MM.1S (cell line): ENCODE measurements around the gene BRD4.

Source experiments
- DNase-seq: peaks from one replicate; pipeline ENCODE4 v3.0.0-alpha.2; 2015
- H2AFZ ChIP-seq: fragments of 300-600 bp; sonication (generic); 2 replicates; pipeline ENCODE4 v1.6.0; 2016; ENCODE audit warnings: antibody characterized with exemption, low read length
- H3F3A ChIP-seq: fragments of 300-600 bp; sonication (generic); 2 replicates; pipeline ENCODE4 v1.6.1; 2016; ENCODE audit warnings: mild to moderate bottlenecking, antibody characterized with exemption, low read length, moderate library complexity, mixed read lengths; ENCODE audit not compliant: insufficient read depth
- H3K27ac ChIP-seq: fragments of 300-600 bp; sonication (generic); 2 replicates; pipeline ENCODE4 v1.5.1; 2016; ENCODE audit warnings: mild to moderate bottlenecking, low read length
- H3K27me3 ChIP-seq: fragments of 300-600 bp; sonication (generic); replicated peaks from 2 replicates; pipeline ENCODE4 v1.6.0; 2016; ENCODE audit warnings: low read length; ENCODE audit not compliant: insufficient read depth
- H3K36me3 ChIP-seq: fragments of 300-600 bp; sonication (generic); replicated peaks from 2 replicates; pipeline ENCODE4 v1.6.1; 2016; ENCODE audit warnings: mild to moderate bottlenecking, low read length, mixed read lengths; ENCODE audit not compliant: insufficient read depth
- H3K4me1 ChIP-seq: fragments of 300-600 bp; sonication (generic); 2 replicates; pipeline ENCODE4 v1.6.1; 2016; ENCODE audit warnings: low read length, mixed read lengths
- H3K4me2 ChIP-seq: fragments of 300-600 bp; sonication (generic); 2 replicates; pipeline ENCODE4 v1.6.0; 2016; ENCODE audit warnings: low read depth, low read length
- H3K4me3 ChIP-seq: fragments of 300-600 bp; sonication (generic); 2 replicates; pipeline ENCODE4 v1.5.1; 2016; ENCODE audit warnings: low read length, mixed read lengths
- H3K79me2 ChIP-seq: fragments of 300-600 bp; sonication (generic); 2 replicates; pipeline ENCODE4 v1.6.1; 2016; ENCODE audit warnings: mixed run types, low read length, mixed read lengths
- H3K9ac ChIP-seq: fragments of 300-600 bp; sonication (generic); 2 replicates; pipeline ENCODE4 v1.6.1; 2016; ENCODE audit warnings: low read length, mixed read lengths
- H3K9me2 ChIP-seq: fragments of 300-600 bp; sonication (generic); replicated peaks from 2 replicates; pipeline ENCODE4 v1.6.1; 2016; ENCODE audit warnings: mild to moderate bottlenecking, low read length, mixed read lengths; ENCODE audit not compliant: insufficient read depth
- H3K9me3 ChIP-seq: fragments of 300-600 bp; sonication (generic); replicated peaks from 2 replicates; pipeline ENCODE4 v1.6.1; 2016; ENCODE audit warnings: mild to moderate bottlenecking, low read length, mixed read lengths; ENCODE audit not compliant: insufficient read depth
- H4K20me1 ChIP-seq: fragments of 300-600 bp; sonication (generic); 2 replicates; pipeline ENCODE4 v1.6.1; 2016; ENCODE audit warnings: mild to moderate bottlenecking, low read length, moderate library complexity, mixed read lengths; ENCODE audit not compliant: insufficient read depth
- EZH2 ChIP-seq: fragments of 300-600 bp; sonication (generic); optimal IDR thresholded peaks from 2 replicates; pipeline ENCODE3; 2017; ENCODE audit warnings: low read depth, mild to moderate bottlenecking, antibody characterized with exemption, low read length, mixed read lengths
- EZH2phosphoT487 ChIP-seq: fragments of 300-600 bp; sonication (generic); IDR thresholded peaks from 2 replicates; pipeline ENCODE4 v1.6.1; 2018; ENCODE audit warnings: antibody characterized with exemption, low read length
- TF ChIP-seq, protein P1 (sequence below): fragments of 300-600 bp; sonication (generic); IDR thresholded peaks from 2 replicates; pipeline ENCODE4 v1.5.1; 2016; ENCODE audit warnings: antibody characterized with exemption, low read length, mixed read lengths

Gene BRD4

DNA sequence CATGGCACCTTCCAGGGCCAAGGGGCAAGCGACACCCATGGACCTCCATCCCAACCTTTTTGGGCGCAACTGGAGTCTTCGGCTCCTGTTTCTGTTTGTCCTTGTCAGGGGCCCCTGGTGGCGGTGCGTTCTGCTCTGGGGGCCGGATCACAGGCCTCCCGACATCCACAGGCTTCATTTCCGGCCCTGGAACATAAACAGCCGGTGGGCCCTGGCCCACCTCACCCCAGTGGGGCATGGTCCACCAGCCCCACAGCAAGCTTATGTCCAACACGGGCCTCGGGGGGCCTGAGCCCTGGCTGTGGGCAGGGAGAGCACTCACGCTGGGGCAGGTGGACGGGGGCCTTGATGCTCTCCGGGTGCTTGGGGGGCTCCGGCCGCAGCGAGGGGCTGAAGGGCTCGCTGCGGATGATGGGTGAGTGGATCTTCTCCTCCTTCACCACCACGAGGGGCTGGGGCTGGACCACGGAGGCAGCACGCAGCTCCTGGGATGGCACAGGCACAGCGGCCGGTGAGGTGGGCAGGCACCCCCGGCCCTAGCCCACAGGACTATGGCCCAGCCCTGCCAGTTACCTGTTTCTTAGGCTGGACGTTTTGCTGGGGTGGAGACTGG lies 92.9 kb downstream of the BRD4 start:
- H3K27me3 ChIP-seq, result no peaks in the 10 kb centered on the region
- DNase-seq, result no peak

DNA sequence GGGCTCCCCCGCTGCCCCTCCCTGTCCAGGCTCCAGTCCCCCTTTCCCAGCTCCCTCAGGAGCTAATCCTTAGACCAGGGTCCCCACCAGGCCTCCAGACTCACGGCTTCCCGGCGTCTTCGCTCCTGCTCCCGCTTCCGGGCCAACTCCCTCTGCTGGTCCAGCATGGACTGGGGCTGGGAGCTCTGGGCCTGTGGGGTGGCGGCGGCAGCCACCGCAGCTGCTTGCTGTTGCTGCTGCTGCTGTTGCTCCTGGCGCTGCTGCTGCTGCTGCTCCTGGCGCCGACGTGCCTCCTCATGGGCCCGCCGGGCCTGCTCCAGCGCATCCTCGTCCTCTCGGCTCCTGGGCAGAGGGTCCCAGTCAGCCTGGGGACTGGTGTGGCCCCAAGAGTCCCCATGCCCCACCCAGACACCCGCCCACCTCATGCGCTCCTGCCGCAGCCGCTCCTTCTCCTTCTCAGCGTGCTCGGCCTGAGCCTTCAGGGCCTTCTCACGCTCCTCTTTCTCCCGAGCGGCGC lies 93.6 kb downstream of the BRD4 start:
- Histone ChIP-seq H3K79me2 (no peaks in the 10 kb centered on the region), H3K9me3 (no peaks in the 10 kb centered on the region), H3F3A (peaks cover 5% of the 10 kb centered on the region; the same call in 1 of the 2 replicates), H3K4me2 (no peak overlapping the region), H3K9ac (no peak overlapping the region), H3K9me2 (no peaks in the 10 kb centered on the region), H3K4me3 (no peak overlapping the region), H3K36me3 (no peaks in the 10 kb centered on the region; the same call in 1 of the 2 replicates), H4K20me1 (no peaks in the 10 kb centered on the region), H3K4me1 (no peaks in the 10 kb centered on the region), H3K27ac (no peak overlapping the region), H3K27me3 (no peaks in the 10 kb centered on the region), H2AFZ (no peak overlapping the region)
- TF ChIP-seq EZH2phosphoT487 (no peak), EZH2 (no peak)
- TF ChIP-seq, protein P1, sequence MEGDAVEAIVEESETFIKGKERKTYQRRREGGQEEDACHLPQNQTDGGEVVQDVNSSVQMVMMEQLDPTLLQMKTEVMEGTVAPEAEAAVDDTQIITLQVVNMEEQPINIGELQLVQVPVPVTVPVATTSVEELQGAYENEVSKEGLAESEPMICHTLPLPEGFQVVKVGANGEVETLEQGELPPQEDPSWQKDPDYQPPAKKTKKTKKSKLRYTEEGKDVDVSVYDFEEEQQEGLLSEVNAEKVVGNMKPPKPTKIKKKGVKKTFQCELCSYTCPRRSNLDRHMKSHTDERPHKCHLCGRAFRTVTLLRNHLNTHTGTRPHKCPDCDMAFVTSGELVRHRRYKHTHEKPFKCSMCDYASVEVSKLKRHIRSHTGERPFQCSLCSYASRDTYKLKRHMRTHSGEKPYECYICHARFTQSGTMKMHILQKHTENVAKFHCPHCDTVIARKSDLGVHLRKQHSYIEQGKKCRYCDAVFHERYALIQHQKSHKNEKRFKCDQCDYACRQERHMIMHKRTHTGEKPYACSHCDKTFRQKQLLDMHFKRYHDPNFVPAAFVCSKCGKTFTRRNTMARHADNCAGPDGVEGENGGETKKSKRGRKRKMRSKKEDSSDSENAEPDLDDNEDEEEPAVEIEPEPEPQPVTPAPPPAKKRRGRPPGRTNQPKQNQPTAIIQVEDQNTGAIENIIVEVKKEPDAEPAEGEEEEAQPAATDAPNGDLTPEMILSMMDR, result no peak
- no peak for DNase-seq

More for the DNA sequence above, 92.9 kb downstream of the BRD4 start:
- Histone ChIP-seq H3K79me2 (no peaks in the 10 kb centered on the region), H3K9me2 (no peaks in the 10 kb centered on the region), H3K9ac (no peak overlapping the region), H3K9me3 (no peaks in the 10 kb centered on the region), H3F3A (peaks cover 5% of the 10 kb centered on the region; the same call in 1 of the 2 replicates), H3K36me3 (no peaks in the 10 kb centered on the region; the same call in 1 of the 2 replicates), H4K20me1 (no peaks in the 10 kb centered on the region), H3K27ac (no peak overlapping the region), H3K4me1 (no peaks in the 10 kb centered on the region), H3K4me3 (no peak overlapping the region), H3K4me2 (no peak overlapping the region), H2AFZ (no peak overlapping the region)
- TF ChIP-seq EZH2 (no peak), EZH2phosphoT487 (no peak)
- TF ChIP-seq, protein P1, result no peak

DNA sequence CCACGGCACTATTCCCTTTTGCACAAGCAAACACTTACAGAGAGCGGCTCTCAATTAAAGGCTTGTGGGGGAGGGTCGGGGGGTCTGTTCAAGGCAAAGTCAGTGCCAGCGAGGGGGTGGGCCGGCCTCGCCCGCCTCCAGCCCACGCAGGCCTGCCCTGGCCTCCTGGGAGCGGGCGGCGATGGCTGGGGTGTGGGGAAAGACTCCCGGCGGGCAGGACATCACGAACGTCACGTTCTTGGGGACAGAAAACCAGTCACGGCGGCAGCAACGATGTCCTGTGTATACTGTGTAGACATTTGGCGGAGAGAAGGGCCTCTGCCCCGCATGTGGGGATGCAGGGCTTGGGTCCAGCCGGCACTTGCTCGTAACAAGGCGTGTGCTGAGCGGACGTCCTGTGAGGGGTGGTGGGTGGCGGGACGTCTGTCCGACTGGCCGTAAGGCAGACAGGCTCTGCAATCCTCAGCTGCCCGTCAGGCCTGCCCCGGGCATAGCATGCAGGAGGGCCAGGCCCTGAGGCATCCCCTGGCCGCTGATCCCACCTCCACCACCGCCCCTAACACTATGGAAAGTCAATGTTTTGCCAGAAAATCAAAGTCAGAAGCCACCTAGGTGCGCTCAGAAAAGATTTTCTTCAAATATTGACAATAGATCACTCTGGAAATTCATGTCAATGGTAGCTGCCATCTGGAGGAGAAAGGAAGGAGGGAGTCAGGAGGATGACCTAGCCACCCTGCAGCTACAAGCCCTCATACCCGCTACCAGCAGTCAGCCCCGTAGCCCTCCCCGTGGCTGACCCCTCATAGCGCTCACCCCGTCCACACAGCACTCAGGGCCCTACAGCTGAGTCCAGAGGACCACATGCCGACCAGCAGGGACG lies 94.3 kb downstream of the BRD4 start:
- Histone ChIP-seq H2AFZ (no peak overlapping the region), H3K36me3 (no peaks in the 10 kb centered on the region), H3K4me1 (no peaks in the 10 kb centered on the region), H4K20me1 (no peaks in the 10 kb centered on the region), H3K27me3 (no peaks in the 10 kb centered on the region), H3K27ac (no peak overlapping the region), H3K9me3 (no peaks in the 10 kb centered on the region), H3K4me2 (no peak overlapping the region), H3K4me3 (no peak overlapping the region), H3K79me2 (no peaks in the 10 kb centered on the region), H3F3A (peaks cover 5% of the 10 kb centered on the region; the same call in 1 of the 2 replicates), H3K9me2 (no peaks in the 10 kb centered on the region), H3K9ac (no peak overlapping the region)
- no peak for DNase-seq
- TF ChIP-seq EZH2phosphoT487, result no peak
- no peak for TF ChIP-seq EZH2
- TF ChIP-seq, protein P1, result no peak
